ENCODE data around the gene CPS1.

GRCh38 chr2:210681491-210681890 lies 125.1 kb downstream of the CPS1 start:
- no peak for TF ChIP-seq CTCF (IDR thresholded peaks at IDR 0.05)
- TF ChIP-seq POLR2A (IDR thresholded peaks at IDR 0.05): no peak

Data from breast epithelium (tissue), 3 donors.